Suprapubic skin (tissue), 4 donors: ENCODE results near the gene SH3PXD2B. TPM values are rescaled to one million over a fixed set of nuclear protein-coding genes. Genes with fewer than 3 reads are reported as not detected.
"Not testable (repeated sequence)": the region's sequence is repeated elsewhere in the genome, so short reads cannot be mapped to it uniquely, and the experiment has no call there.

Source experiments
- DNase-seq, 2 donors: peaks; one replicate each; pipeline ENCODE4 v3.0.0-alpha.2; 2019; ENCODE audit warnings: low spot score in 2 of 2
- H3K27ac ChIP-seq: fragments of 200-600 bp; sonication (generic); one replicate; pipeline ENCODE4 v1.5.1; 2019
- H3K27me3 ChIP-seq: fragments of 200-600 bp; sonication (generic); one replicate; pipeline ENCODE4 v1.5.1; 2019
- H3K36me3 ChIP-seq: fragments of 200-600 bp; sonication (generic); one replicate; pipeline ENCODE4 v1.5.1; 2019
- H3K4me1 ChIP-seq: fragments of 200-600 bp; sonication (generic); one replicate; pipeline ENCODE4 v1.5.1; 2019
- H3K4me3 ChIP-seq: fragments of 200-600 bp; sonication (generic); one replicate; pipeline ENCODE4 v1.5.1; 2019; ENCODE audit warnings: mild to moderate bottlenecking
- H3K9me3 ChIP-seq: fragments of 200-600 bp; sonication (generic); one replicate; pipeline ENCODE4 v1.5.1; 2019
- CTCF ChIP-seq, 2 donors: fragments of 200-600 bp in 1 of 2; fragments of 450-650 bp in 1 of 2; sonication (generic) in 1 of 2; IDR thresholded peaks; one replicate each; pipeline ENCODE4 v1.5.1; 2016 to 2019; ENCODE audit warnings: antibody characterized with exemption in 2 of 2, mild to moderate bottlenecking in 1 of 2, moderate library complexity in 1 of 2
- EP300 ChIP-seq: sonication (generic); formaldehyde crosslinking; IDR thresholded peaks from one replicate; pipeline ENCODE4 v1.6.1; 2017; ENCODE audit warnings: antibody characterized with exemption
- POLR2A ChIP-seq, 2 donors: fragments of 450-650 bp; IDR thresholded peaks; one replicate each; pipeline ENCODE4 v1.6.1; 2017; ENCODE audit warnings: antibody characterized with exemption in 2 of 2, mild to moderate bottlenecking in 2 of 2, moderate library complexity in 2 of 2
- POLR2AphosphoS5 ChIP-seq, 3 donors: sonication (generic); formaldehyde crosslinking; IDR thresholded peaks; one replicate each; pipeline ENCODE4 v1.6.1; 2017; ENCODE audit warnings: antibody characterized with exemption in 3 of 3
- WGBS: methylation state at CpG from one replicate; pipeline ENCODE4 v1.1.5; 2018; 5-methylcytosine and 5-hydroxymethylcytosine counted together
- total RNA-seq, 4 donors: library from RNA; depleted of rRNA; stranded (reverse); fragments of >200 nt; gene quantifications; one replicate each; pipeline ENCODE4 v1.1.0, GENCODE V29; 2016

Gene SH3PXD2B
- total RNA-seq, 4 donors from 2014 or later = 29.1 to 42.1 (median 31.3) TPM

GRCh38 chr5:172370648-172371545 is 83.4 kb downstream of the SH3PXD2B start:
- peaks cover 36% of the 10 kb centered on the region for H3K36me3 ChIP-seq
- no peaks in the 10 kb centered on the region for H3K9me3 ChIP-seq
- H3K4me3 ChIP-seq = no peak overlapping the region
- no peak for TF ChIP-seq POLR2A (IDR thresholded peaks at IDR 0.05)
- peak; percentile 23 to 55 for TF ChIP-seq CTCF (IDR thresholded peaks at IDR 0.05)
- H3K27ac ChIP-seq = no peak overlapping the region
- H3K27me3 ChIP-seq = no peaks in the 10 kb centered on the region
- no peaks in the 10 kb centered on the region for H3K4me1 ChIP-seq
- no peak for DNase-seq
- WGBS = 64% methylated on average over 4 of the region's 4 CpGs

- Histone ChIP-seq H3K4me1 (no peaks in the 10 kb centered on the region), H3K27ac (no peak overlapping the region), H3K9me3 (no peaks in the 10 kb centered on the region), H3K36me3 (peaks cover 39% of the 10 kb centered on the region), H3K4me3 (no peak overlapping the region), H3K27me3 (no peaks in the 10 kb centered on the region)
- 39% methylated on average over 2 of the region's 4 CpGs for whole genome bisulfite sequencing
- no peak for DNase-seq
- no peak for TF ChIP-seq POLR2A (IDR thresholded peaks at IDR 0.05)
- TF ChIP-seq EP300 = no peak
- TF ChIP-seq POLR2AphosphoS5 (IDR thresholded peaks at IDR 0.05) = no peak
- no peak for TF ChIP-seq CTCF (IDR thresholded peaks at IDR 0.05)
These were observed 84.1 kb downstream of the SH3PXD2B start for GRCh38 chr5:172370237-172370640.

- not testable (repeated sequence) for H3K27me3 ChIP-seq, H3K4me3 ChIP-seq, H3K4me1 ChIP-seq, DNase-seq, H3K27ac ChIP-seq, H3K9me3 ChIP-seq
- peaks cover 32% of the 10 kb centered on the region for H3K36me3 ChIP-seq
- 97% methylated on average over 3 of the region's 3 CpGs for WGBS
These were observed 85.6 kb downstream of the SH3PXD2B start for GRCh38 chr5:172368699-172369098.

- TF ChIP-seq EP300 (no peak), POLR2AphosphoS5 (IDR thresholded peaks at IDR 0.05) (no peak), POLR2A (IDR thresholded peaks at IDR 0.05) (no peak), CTCF (IDR thresholded peaks at IDR 0.05) (no peak)
- no peak for DNase-seq
- Histone ChIP-seq H3K4me3 (no peak overlapping the region), H3K27me3 (no peaks in the 10 kb centered on the region), H3K27ac (no peak overlapping the region), H3K36me3 (peaks cover 34% of the 10 kb centered on the region), H3K9me3 (no peaks in the 10 kb centered on the region), H3K4me1 (no peaks in the 10 kb centered on the region)
- WGBS = 68% methylated on average over 4 of the region's 4 CpGs
These were observed 88.2 kb downstream of the SH3PXD2B start for GRCh38 chr5:172365948-172366608.

- H3K4me3 ChIP-seq = no peak overlapping the region
- DNase-seq = no peak
- no peak overlapping the region for H3K27ac ChIP-seq
- TF ChIP-seq CTCF (IDR thresholded peaks at IDR 0.05) (no peak), EP300 (no peak), POLR2A (IDR thresholded peaks at IDR 0.05) (no peak), POLR2AphosphoS5 (IDR thresholded peaks at IDR 0.05) (no peak)
- H3K27me3 ChIP-seq = no peaks in the 10 kb centered on the region
- WGBS = 87% methylated on average over 2 of the region's 2 CpGs
- peaks cover 45% of the 10 kb centered on the region for H3K36me3 ChIP-seq
- no peaks in the 10 kb centered on the region for H3K4me1 ChIP-seq
- H3K9me3 ChIP-seq = no peaks in the 10 kb centered on the region
These were observed 89.6 kb downstream of the SH3PXD2B start for GRCh38 chr5:172364773-172365172.
